ENCODE data around the gene GNA12.

Gene GNA12

GRCh38 chr7:2844153-2845033, at the start of gene GNA12:
Gene GNA12 (minus strand): TSS chr7:2844308. CDS start chr7:2844161, 147 bp downstream.
- peak; percentile 95 to 97 for DNase-seq (ENCODE audit: low read depth in 2 of 2)

GRCh38 chr7:2893411-2893861, 49.3 kb upstream of the GNA12 start:
- no peak for DNase-seq (ENCODE audit: low read depth in 2 of 2)

- no peak for DNase-seq (ENCODE audit: low read depth in 2 of 2)
Observed at GRCh38 chr7:2892549-2892948, 48.4 kb upstream of the GNA12 start.

GRCh38 chr7:2887816-2888215, 43.7 kb upstream of the GNA12 start:
- DNase-seq (ENCODE audit: low read depth in 2 of 2): no peak

GRCh38 chr7:2886900-2887299, 42.8 kb upstream of the GNA12 start:
- DNase-seq (ENCODE audit: low read depth in 2 of 2): no peak

- no peak for DNase-seq (ENCODE audit: low read depth in 2 of 2)
Observed at GRCh38 chr7:2886391-2886790, 42.3 kb upstream of the GNA12 start.

GRCh38 chr7:2884161-2884560, 40.1 kb upstream of the GNA12 start:
- DNase-seq (ENCODE audit: low read depth in 2 of 2): no peak

GRCh38 chr7:2883101-2883500, 39.0 kb upstream of the GNA12 start:
- no peak for DNase-seq (ENCODE audit: low read depth in 2 of 2)

GRCh38 chr7:2882111-2882510, 38.0 kb upstream of the GNA12 start:
- DNase-seq (ENCODE audit: low read depth in 2 of 2): no peak

- DNase-seq (ENCODE audit: low read depth in 2 of 2): no peak
Observed at GRCh38 chr7:2880874-2881533, 36.9 kb upstream of the GNA12 start.

GRCh38 chr7:2880051-2880450, 35.9 kb upstream of the GNA12 start:
- DNase-seq (ENCODE audit: low read depth in 2 of 2): no peak

- no peak for DNase-seq (ENCODE audit: low read depth in 2 of 2)
Observed at GRCh38 chr7:2879354-2879753, 35.2 kb upstream of the GNA12 start.

- no peak for DNase-seq (ENCODE audit: low read depth in 2 of 2)
Observed at GRCh38 chr7:2878306-2878705, 34.2 kb upstream of the GNA12 start.

- DNase-seq (ENCODE audit: low read depth in 2 of 2): no peak
Observed at GRCh38 chr7:2876031-2876731, 32.1 kb upstream of the GNA12 start.

GRCh38 chr7:2873686-2874551, 29.8 kb upstream of the GNA12 start:
- no peak for DNase-seq (ENCODE audit: low read depth in 2 of 2)

- DNase-seq (ENCODE audit: low read depth in 2 of 2): no peak
Observed at GRCh38 chr7:2873146-2873545, 29.0 kb upstream of the GNA12 start.

- no peak for DNase-seq (ENCODE audit: low read depth in 2 of 2)
Observed at GRCh38 chr7:2872296-2872874, 28.3 kb upstream of the GNA12 start.

GRCh38 chr7:2870471-2870931, 26.4 kb upstream of the GNA12 start:
- DNase-seq (ENCODE audit: low read depth in 2 of 2): no peak

GRCh38 chr7:2869981-2870380, 25.9 kb upstream of the GNA12 start:
- no peak for DNase-seq (ENCODE audit: low read depth in 2 of 2)

GRCh38 chr7:2866601-2867000, 22.5 kb upstream of the GNA12 start:
- DNase-seq (ENCODE audit: low read depth in 2 of 2): no peak
